KG1 (cell line): ENCODE data around the gene ELMO2.
"Not testable (repeated sequence)": the region's sequence is repeated elsewhere in the genome, so short reads cannot be mapped to it uniquely, and the experiment has no call there.

Experiments
- DNase-seq: peaks from one replicate; lab custom pipeline; 2025; lab: John Stamatoyannopoulos, UW

ELMO2 gene

GRCh38 chr20:46402331-46402811 lies 4.0 kb downstream of the ELMO2 start:
- no peak for DNase-seq

- no peak for DNase-seq
Measured at GRCh38 chr20:46401478-46401860, 4.9 kb downstream of the ELMO2 start.

DNA sequence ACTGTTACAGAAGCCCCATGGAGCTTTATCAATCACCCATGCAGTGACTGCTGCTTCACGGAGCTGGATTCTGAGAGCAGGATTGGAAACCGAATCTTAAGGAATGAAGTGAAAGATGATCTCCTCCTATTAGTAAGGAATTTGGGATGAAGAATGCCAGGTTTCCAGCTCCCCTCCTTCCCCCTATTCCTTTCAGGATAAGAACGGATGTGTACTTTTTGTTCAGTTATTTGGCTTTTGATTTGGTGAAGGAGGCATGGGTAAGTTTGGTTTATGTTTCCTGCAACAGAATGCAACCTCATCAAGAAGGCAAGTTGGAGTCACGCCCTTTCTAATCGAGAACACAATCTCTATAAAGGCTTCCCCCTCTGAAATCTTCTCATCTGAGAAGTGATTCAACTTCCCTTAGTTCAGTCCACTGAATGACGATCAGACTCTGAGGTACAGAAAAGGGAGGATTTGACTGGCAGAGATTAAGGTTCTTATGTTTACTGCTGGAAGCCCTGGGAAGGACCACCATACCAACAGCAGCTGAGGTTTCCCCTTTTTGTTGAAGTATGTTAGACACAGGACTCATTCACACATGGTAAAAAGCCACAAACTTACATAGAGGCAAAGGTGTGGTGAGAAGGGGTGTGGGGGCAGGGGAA lies 5.5 kb downstream of the ELMO2 start:
- DNase-seq, result peak; percentile 48

DNA sequence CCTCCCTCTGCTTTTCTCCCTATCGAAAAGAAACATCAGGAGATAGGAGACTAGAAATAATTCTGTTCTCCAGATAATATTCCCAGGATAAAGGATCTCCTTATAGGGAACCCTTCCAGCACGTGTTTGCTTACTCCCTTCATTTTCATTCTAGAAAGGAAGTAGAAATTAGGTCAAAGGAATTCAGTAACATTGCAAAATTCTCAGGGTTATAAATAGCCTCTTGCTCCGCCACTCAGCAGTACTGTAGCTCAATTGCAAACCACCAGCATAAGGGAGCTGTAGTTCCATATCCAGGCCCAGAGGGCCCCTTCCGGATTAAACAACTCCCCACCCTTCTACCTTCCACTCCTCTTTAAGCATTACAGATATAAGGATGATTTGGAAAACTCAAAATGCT lies 6.2 kb downstream of the ELMO2 start:
- DNase-seq, result no peak

DNA sequence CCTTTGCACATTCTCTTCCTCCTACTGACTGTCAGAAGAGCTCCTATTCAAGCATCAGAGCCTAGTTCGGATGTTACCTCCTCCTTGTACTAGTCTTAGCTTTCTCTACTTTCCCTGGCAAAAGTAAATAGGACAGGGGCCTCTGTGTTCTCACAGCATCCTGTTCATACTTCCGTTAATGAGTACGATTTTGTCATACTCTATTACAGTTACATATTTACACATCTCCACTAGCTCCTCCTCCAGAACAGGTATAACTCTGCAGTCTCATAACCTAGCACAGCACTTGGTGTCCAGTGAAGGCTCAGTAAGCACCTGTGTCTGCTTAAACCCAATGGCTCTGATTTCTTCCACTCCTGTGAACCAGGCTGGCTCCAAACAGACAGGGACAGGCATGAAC lies 7.0 kb downstream of the ELMO2 start:
- DNase-seq, result no peak

DNA sequence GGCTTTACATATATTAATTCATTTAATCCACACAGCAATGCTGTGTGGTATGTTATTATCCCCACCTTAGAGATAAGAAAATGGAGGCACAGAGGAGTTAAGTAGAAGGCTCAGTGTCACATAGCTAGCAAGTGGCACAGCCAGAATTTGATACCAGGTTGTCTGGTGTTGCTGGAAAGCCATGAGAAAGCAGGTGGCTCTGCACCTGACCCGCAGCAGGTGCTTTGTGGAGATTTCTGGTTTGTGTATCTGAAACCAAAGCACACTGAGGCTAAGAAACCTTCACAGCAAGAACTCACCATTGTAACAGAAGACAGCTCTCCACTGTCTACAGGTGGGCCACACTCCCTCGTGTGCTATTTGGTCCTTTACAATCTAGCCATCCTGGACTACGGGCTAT lies 7.5 kb downstream of the ELMO2 start:
- no peak for DNase-seq

GRCh38 chr20:46396052-46396740 lies 10.2 kb downstream of the ELMO2 start:
- no peak for DNase-seq

DNA sequence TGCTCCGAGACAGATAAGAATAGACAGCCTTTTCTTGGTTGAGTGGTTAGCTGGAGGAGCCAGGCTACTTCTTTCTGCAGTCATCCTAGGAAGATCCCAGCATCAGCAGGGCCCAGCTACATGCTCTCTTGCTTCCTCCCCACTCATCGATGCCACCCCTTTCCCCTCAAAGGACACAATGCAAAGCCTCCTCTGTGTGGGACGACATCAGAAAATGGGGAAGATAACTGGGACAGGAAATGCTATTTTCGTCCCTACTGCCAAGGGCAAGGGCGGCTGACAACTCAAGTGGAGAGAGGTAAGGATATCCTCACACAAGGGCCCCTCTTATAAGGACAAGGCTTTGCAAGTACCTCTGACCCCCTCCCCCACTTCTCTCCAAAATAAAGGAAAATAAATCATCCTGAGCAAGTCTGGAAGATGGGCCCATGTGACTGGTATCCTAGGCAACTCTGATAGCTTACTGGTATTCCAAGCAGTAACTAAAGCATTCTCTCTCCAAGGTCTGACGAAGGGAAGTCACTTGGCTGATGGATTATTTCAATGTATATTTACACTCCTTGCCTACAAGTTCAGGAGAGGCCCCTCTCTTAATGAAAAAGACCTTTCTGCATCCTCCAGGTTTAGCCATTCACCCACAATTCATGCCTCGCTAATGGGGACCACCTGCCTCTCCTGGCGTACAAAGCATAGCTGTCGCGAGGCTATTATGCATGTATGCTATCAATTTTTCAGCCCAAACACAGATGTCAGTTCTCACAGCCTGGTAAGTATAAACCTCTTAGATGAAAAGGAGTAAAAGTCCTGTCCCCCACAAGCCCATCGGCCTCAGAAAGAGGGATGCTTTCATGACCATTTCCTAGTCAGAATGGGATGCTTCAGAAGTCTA lies 11.3 kb downstream of the ELMO2 start:
- no peak for DNase-seq

GRCh38 chr20:46393967-46394366 lies 12.4 kb downstream of the ELMO2 start:
- DNase-seq, result no peak

GRCh38 chr20:46388937-46389336 lies 17.5 kb downstream of the ELMO2 start:
- no peak for DNase-seq

DNA sequence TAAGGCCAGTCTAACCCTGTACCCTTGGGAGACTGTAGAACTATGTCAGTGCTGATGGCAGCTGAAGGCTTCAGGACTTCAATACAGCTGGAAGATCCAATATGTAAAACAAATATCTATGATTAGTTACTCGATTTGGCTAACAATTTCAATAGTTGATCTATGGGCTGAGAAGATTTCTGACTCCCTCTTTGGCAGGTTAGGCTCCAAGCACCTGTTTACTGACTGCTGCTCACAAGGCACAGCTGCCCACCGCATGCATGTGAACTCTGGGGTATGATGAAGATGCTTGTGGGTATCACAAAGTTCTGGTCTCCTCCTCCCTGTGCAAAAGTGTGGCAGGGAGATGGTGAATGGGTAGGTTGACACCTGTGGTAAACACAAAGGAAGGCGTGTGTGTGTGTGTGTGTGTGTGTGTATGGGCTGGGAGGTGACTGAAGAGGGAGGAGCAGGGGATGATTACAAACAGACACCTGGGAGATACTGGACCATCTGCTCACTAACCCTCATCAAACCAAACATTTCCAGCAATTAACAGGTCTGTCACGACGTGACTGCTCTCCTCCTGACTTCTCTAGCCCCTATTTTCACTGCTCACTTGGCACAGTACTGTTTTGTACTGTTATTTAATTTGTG lies 18.1 kb downstream of the ELMO2 start:
- DNase-seq, result no peak

DNA sequence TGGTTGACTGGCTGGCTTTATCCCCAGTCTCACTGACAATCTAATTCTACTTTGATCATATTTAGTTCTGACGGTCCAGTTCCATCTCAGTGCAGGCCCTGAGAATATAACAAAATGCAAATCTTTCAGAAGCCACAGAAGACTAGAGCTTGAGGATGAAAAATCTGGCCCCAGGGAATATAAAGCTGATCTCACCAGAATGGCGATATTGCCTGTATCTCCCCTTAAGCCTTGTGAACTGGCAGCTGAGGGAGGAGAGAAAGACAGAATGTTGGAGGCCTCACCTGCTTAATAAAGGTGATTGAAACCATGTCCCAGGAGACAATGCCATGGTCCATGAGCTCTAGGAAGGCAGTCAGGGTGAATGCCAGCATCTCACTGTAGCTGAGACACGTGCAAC lies 19.4 kb downstream of the ELMO2 start:
- DNase-seq, result not testable (repeated sequence)

- no peak for DNase-seq
Measured at GRCh38 chr20:46378412-46379009, 27.9 kb downstream of the ELMO2 start.

DNA sequence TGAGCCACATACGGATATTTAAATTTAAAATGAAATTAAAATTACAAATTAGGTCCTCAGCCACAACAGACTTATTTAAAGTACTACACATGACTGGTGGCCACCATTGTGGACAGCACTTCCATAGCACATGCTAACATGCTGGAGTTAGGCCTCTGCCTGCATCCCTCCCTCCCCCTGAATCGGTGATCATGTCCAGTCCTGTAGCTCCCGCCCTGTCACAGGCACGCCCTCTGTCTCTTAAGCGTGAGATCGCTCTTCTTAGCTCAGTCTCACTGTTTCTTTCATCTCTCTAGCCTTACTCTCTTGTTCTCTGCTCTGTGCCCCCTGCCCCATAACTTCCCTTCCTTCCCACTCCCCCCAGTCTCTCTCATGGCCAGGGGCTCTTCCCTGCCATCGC lies 28.9 kb downstream of the ELMO2 start:
- DNase-seq, result no peak

DNA sequence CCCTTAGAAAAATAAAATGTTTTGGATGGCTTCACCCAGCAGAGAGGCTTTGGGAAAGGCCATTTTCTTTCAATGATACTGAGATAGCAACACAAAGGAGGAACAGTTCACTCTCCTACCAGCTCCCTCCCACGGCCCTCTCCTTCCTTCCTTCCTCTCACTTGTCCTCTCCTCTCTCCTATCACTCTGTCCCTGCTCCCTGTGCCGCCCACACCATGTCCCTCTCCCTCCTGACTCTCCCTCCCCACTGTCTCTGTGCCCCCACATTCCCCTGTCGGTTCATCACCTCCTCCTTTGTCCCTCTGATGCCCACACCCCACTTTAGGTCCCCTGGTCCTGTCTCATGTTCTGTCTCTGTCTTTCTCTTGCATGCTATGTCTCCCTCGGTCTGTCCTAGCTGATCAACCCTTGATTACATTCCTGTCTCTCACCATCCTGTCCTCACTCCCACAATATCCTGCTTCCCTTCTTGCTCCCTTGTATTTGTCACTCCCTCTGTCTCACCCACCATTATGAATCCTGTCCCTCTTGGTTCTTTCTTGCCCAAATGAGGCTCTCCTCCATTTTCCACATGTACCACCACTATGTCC lies 30.1 kb downstream of the ELMO2 start:
- DNase-seq, result no peak

DNA sequence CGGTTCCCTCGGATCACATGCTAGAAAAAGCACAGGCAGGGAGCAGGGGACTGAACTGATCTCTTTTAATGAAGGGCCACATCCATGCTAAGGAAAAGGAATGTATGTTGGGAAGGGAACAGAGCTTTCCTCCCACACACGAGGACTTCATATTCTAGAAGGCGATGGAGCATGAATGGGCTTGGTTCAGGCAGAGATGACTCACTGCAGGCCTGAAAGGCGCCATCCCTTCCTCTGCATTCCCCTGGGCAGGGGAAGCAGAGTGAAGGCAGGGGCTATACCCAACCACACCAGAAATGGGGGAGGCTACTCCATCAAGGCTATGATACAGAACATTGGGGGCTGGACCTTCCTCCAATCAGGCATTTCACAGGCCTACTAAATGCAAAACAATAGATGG lies 30.6 kb downstream of the ELMO2 start:
- DNase-seq, result no peak

GRCh38 chr20:46374383-46374782 lies 32.0 kb downstream of the ELMO2 start:
- no peak for DNase-seq

DNA sequence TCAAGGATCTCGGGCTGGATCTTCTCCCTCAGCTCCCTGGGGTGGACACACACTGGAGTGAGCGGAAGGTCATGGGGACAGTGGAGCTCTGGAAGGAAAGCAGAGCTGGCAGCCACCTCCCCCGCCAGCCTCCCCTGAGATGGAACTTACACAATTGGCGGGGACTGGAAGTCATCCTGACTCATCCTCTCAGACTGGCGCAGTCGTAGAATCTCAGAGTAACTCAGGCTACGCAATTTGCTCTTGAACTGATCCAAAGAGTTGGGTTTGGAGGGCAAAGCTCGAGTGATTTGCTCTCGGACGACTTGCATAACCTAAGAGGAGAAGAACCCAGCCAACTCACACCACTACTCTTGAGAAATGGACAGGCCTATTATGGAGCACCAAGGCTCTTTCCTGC lies 34.8 kb downstream of the ELMO2 start:
- DNase-seq, result no peak

DNA sequence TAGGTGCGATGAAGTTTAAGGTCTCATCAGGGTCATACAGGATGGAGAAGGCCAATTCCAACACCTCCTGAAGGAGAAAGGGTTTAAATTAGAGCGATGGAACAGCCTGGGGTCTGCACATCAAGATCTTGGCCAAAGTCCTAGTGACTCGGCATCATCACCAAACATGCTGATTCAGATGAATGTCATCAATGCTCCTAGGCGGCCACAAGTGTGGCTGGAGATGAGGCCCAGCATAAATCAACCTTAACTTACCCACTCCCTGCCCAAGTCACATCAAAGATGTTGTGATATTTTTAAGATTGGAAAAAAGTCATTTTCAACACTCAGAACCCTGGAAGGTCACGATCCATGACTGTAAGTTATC lies 37.5 kb downstream of the ELMO2 start:
- DNase-seq, result no peak

DNA sequence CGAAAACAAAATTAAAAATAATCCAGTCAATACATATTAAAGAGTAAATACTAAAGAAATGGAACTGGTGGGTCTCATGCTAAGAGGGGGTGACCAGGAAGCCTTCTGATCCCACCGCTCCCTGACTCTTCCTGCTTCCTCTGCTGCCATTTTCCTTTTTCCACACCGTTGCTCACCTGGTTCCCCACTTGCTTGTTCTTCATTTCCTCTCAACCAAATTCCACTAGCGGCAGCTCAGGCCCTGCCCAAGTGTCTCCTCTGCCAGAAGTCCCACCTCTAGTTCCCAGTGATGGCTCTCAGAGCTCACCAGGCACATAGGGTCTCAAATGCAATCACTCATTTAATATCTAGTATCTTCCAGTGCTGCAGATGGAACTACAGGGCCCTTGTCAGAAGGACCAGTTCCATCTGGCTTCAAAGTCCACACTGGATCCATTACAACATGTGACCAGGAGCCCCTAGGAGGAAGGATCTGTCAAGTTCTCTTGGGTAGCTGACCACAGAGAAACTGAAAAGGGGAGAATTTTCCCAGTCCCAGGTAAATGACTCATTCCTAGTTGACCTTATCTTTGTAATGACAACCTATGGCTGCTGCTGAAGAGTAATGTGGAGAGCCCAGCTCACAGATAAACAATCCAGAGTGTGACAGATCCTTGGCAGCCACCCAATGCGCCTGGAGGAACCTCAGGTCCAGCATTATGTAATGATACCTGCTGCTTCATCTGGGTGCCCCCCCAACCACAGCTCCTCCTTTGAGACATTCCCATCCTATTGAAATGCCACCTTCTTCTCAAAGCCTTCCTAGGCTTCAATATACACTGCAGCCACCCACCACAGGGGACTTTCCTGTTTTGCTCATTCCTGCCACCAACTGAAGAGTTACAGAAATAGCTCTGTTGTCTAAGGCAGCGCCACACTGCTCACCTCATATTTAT lies 38.2 kb downstream of the ELMO2 start:
- no peak for DNase-seq

- no peak for DNase-seq
Measured at GRCh38 chr20:46367234-46367633, 39.2 kb downstream of the ELMO2 start.
